Right renal cortex interstitium (tissue), 3 donors: ENCODE results near the gene ERC2. TPM values are rescaled to one million over a fixed set of nuclear protein-coding genes. Genes with fewer than 3 reads are reported as not detected.

ENCODE experiments used
- DNase-seq, 3 donors: peaks; one replicate each; pipeline ENCODE4 v3.0.0-alpha.2; 2013; ENCODE audit warnings: low read depth in 3 of 3, low spot score in 2 of 3
- polyA plus RNA-seq, 3 donors: library from polyadenylated mRNA; unstranded; fragments of 120-200 nt; gene quantifications; one replicate each; pipeline ENCODE4 v1.2.1, GENCODE V29; 2013; ENCODE audit not compliant: insufficient read length in 3 of 3

Gene ERC2
- polyA plus RNA-seq, 3 donors, result 3.5 to 4.0 (median 3.7) TPM

GRCh38 chr3:55497250-55497649 is 971.0 kb downstream of the ERC2 start:
- DNase-seq, result no peak

GRCh38 chr3:55494976-55495375 is 973.3 kb downstream of the ERC2 start:
- DNase-seq, result no peak

- no peak for DNase-seq
Measured at GRCh38 chr3:55492976-55493375, 975.3 kb downstream of the ERC2 start.

GRCh38 chr3:55491296-55491816 is 976.9 kb downstream of the ERC2 start:
- DNase-seq, result no peak

- DNase-seq, result no peak
Measured at GRCh38 chr3:55490276-55490913, 977.9 kb downstream of the ERC2 start.

GRCh38 chr3:55489798-55490132 is 978.5 kb downstream of the ERC2 start:
- DNase-seq, result no peak

GRCh38 chr3:55488398-55489055 is 979.7 kb downstream of the ERC2 start:
- no peak for DNase-seq

GRCh38 chr3:55487381-55488241 is 980.7 kb downstream of the ERC2 start:
- DNase-seq, result no peak

- DNase-seq, result no peak
Measured at GRCh38 chr3:55486857-55487380, 981.3 kb downstream of the ERC2 start, which contains the start of gene WNT5A. TSS of gene WNT5A (minus strand) at chr3:55487306. CDS start at chr3:55486985, 321 bp downstream.

- DNase-seq, result no peak
Measured at GRCh38 chr3:55486101-55486856, 982.0 kb downstream of the ERC2 start.

GRCh38 chr3:55484801-55485791 is 983.2 kb downstream of the ERC2 start:
- DNase-seq, result no peak

GRCh38 chr3:55484191-55484689 is 984.0 kb downstream of the ERC2 start:
- DNase-seq, result no peak

- DNase-seq, result no peak
Measured at GRCh38 chr3:55483196-55484095, 984.8 kb downstream of the ERC2 start.

- no peak for DNase-seq
Measured at GRCh38 chr3:55482496-55483195, 985.6 kb downstream of the ERC2 start.

- no peak for DNase-seq
Measured at GRCh38 chr3:55481744-55482495, 986.3 kb downstream of the ERC2 start.

GRCh38 chr3:55480911-55481743 is 987.1 kb downstream of the ERC2 start:
- no peak for DNase-seq
